SK-N-SH treated with all-trans-retinoic acid at 6 μM for 48 hours (cell line): ENCODE measurements around the gene HDAC4.

ENCODE experiments used
- BACH2 ChIP-seq: fragments of 250-450 bp; sonication (Bioruptor Pico); IDR thresholded peaks from 2 replicates; pipeline ENCODE4 v1.9.0; 2021; ENCODE audit warnings: mild to moderate bottlenecking, borderline replicate concordance
- ESRRG ChIP-seq: fragments of 250-450 bp; sonication (Bioruptor Pico); IDR thresholded peaks from 2 replicates; pipeline ENCODE4 v1.6.1; 2021; ENCODE audit warnings: mild to moderate bottlenecking
- ISL1 ChIP-seq: fragments of 250-450 bp; sonication (Bioruptor Pico); IDR thresholded peaks from 2 replicates; pipeline ENCODE4 v2.1.2; 2022; ENCODE audit warnings: mild to moderate bottlenecking, moderate library complexity
- PATZ1 ChIP-seq: fragments of 250-450 bp; sonication (Bioruptor Pico); IDR thresholded peaks from 2 replicates; pipeline ENCODE4 v1.8.0; 2020; ENCODE audit warnings: mild to moderate bottlenecking, moderate library complexity, borderline replicate concordance
- RARB ChIP-seq: fragments of 250-450 bp; sonication (Bioruptor Pico); IDR thresholded peaks from 2 replicates; pipeline ENCODE4 v1.8.0; 2021; ENCODE audit warnings: mild to moderate bottlenecking, moderate library complexity
- SNAI2 ChIP-seq: fragments of 250-450 bp; sonication (Bioruptor Pico); IDR thresholded peaks from 2 replicates; pipeline ENCODE4 v1.5.0; 2020; ENCODE audit warnings: mild to moderate bottlenecking, moderate library complexity
- TCF4 ChIP-seq: fragments of 250-450 bp; sonication (Bioruptor Pico); IDR thresholded peaks from 2 replicates; pipeline ENCODE4 v1.8.0; 2021; ENCODE audit warnings: mild to moderate bottlenecking, moderate library complexity, borderline replicate concordance
- TOX ChIP-seq: fragments of 250-450 bp; sonication (Bioruptor Pico); IDR thresholded peaks from 2 replicates; pipeline ENCODE4 v1.8.0; 2021; ENCODE audit warnings: mild to moderate bottlenecking, moderate library complexity, borderline replicate concordance
- ZC3H10 ChIP-seq: fragments of 250-450 bp; sonication (Bioruptor Pico); IDR thresholded peaks from 2 replicates; pipeline ENCODE4 v1.5.1; 2021; ENCODE audit warnings: mild to moderate bottlenecking, moderate library complexity
- ZFP3 ChIP-seq: fragments of 250-450 bp; sonication (Bioruptor Pico); IDR thresholded peaks from 2 replicates; pipeline ENCODE4 v1.5.0; 2020; ENCODE audit warnings: mild to moderate bottlenecking, moderate library complexity
- ZNF8 ChIP-seq: fragments of 450-650 bp; formaldehyde crosslinking; IDR thresholded peaks from 2 replicates; pipeline ENCODE4 v1.5.0; 2020; ENCODE audit warnings: mild to moderate bottlenecking, moderate library complexity
- TF ChIP-seq, protein P1 (sequence below): fragments of 250-450 bp; sonication (Bioruptor Pico); IDR thresholded peaks from 2 replicates; pipeline ENCODE4 v1.5.1; 2021; ENCODE audit warnings: mild to moderate bottlenecking, moderate library complexity
- TF ChIP-seq, protein P2 (sequence below): fragments of 250-450 bp; sonication (Bioruptor Pico); IDR thresholded peaks from 2 replicates; pipeline ENCODE4 v1.5.1; 2020; ENCODE audit warnings: low read depth, mild to moderate bottlenecking, moderate library complexity
- TF ChIP-seq, protein P3 (sequence below): fragments of 250-450 bp; sonication (Bioruptor Pico); IDR thresholded peaks from 2 replicates; pipeline ENCODE4 v1.5.0; 2020; ENCODE audit warnings: mild to moderate bottlenecking, moderate library complexity

DNA sequence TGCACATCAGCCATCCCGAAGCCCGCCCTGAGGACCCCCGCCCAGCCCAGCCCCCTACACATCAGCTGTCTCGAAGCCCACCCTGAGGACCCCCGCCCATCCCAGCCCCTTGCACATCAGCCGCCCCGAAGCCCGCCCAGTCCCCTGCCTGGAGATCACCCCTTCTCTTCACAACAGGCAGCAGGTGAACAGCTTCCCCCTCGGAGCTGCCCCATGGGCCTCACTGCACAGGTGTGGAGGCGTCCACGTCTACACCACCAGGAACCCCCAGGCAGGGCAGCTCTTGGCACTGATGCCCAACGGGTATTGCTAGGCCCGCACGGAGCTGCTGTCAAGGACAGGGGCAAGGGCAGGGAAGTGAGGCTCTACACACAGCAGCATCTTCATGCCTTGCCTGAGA lies 137.6 kb downstream of the HDAC4 start:
- TF ChIP-seq TOX (CRISPR knock-in tag) (no peak), PATZ1 (CRISPR knock-in tag) (no peak), TCF4 (no peak), BACH2 (CRISPR knock-in tag) (no peak), RARB (CRISPR knock-in tag) (no peak), ESRRG (CRISPR knock-in tag) (no peak), ZFP3 (CRISPR knock-in tag) (no peak), SNAI2 (CRISPR knock-in tag) (no peak), ISL1 (CRISPR knock-in tag) (no peak), ZC3H10 (CRISPR knock-in tag) (no peak), ZNF8 (CRISPR knock-in tag) (no peak)
- TF ChIP-seq, protein P1, sequence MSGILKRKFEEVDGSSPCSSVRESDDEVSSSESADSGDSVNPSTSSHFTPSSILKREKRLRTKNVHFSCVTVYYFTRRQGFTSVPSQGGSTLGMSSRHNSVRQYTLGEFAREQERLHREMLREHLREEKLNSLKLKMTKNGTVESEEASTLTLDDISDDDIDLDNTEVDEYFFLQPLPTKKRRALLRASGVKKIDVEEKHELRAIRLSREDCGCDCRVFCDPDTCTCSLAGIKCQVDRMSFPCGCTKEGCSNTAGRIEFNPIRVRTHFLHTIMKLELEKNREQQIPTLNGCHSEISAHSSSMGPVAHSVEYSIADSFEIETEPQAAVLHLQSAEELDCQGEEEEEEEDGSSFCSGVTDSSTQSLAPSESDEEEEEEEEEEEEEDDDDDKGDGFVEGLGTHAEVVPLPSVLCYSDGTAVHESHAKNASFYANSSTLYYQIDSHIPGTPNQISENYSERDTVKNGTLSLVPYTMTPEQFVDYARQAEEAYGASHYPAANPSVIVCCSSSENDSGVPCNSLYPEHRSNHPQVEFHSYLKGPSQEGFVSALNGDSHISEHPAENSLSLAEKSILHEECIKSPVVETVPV (CRISPR knock-in tag) = no peak
- TF ChIP-seq, protein P2, sequence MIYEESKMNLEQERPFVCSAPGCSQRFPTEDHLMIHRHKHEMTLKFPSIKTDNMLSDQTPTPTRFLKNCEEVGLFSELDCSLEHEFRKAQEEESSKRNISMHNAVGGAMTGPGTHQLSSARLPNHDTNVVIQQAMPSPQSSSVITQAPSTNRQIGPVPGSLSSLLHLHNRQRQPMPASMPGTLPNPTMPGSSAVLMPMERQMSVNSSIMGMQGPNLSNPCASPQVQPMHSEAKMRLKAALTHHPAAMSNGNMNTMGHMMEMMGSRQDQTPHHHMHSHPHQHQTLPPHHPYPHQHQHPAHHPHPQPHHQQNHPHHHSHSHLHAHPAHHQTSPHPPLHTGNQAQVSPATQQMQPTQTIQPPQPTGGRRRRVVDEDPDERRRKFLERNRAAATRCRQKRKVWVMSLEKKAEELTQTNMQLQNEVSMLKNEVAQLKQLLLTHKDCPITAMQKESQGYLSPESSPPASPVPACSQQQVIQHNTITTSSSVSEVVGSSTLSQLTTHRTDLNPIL (CRISPR knock-in tag) = no peak
- TF ChIP-seq, protein P3, sequence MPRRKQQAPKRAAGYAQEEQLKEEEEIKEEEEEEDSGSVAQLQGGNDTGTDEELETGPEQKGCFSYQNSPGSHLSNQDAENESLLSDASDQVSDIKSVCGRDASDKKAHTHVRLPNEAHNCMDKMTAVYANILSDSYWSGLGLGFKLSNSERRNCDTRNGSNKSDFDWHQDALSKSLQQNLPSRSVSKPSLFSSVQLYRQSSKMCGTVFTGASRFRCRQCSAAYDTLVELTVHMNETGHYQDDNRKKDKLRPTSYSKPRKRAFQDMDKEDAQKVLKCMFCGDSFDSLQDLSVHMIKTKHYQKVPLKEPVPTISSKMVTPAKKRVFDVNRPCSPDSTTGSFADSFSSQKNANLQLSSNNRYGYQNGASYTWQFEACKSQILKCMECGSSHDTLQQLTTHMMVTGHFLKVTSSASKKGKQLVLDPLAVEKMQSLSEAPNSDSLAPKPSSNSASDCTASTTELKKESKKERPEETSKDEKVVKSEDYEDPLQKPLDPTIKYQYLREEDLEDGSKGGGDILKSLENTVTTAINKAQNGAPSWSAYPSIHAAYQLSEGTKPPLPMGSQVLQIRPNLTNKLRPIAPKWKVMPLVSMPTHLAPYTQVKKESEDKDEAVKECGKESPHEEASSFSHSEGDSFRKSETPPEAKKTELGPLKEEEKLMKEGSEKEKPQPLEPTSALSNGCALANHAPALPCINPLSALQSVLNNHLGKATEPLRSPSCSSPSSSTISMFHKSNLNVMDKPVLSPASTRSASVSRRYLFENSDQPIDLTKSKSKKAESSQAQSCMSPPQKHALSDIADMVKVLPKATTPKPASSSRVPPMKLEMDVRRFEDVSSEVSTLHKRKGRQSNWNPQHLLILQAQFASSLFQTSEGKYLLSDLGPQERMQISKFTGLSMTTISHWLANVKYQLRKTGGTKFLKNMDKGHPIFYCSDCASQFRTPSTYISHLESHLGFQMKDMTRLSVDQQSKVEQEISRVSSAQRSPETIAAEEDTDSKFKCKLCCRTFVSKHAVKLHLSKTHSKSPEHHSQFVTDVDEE (CRISPR knock-in tag) = no peak
